HL-60/S4 (cell line): ENCODE measurements around the gene SHOX.
"Not testable (repeated sequence)": the region's sequence is repeated elsewhere in the genome, so short reads cannot be mapped to it uniquely, and the experiment has no call there.

Source experiments
- in situ Hi-C: fragments of 300-500 bp; cut with MboI; formaldehyde crosslinking; loops from 2 replicates; pipeline ENCODE4 v1.14.3; 2022; ENCODE audit warnings: low sequenced_read_pairs

The SHOX gene

DNA sequence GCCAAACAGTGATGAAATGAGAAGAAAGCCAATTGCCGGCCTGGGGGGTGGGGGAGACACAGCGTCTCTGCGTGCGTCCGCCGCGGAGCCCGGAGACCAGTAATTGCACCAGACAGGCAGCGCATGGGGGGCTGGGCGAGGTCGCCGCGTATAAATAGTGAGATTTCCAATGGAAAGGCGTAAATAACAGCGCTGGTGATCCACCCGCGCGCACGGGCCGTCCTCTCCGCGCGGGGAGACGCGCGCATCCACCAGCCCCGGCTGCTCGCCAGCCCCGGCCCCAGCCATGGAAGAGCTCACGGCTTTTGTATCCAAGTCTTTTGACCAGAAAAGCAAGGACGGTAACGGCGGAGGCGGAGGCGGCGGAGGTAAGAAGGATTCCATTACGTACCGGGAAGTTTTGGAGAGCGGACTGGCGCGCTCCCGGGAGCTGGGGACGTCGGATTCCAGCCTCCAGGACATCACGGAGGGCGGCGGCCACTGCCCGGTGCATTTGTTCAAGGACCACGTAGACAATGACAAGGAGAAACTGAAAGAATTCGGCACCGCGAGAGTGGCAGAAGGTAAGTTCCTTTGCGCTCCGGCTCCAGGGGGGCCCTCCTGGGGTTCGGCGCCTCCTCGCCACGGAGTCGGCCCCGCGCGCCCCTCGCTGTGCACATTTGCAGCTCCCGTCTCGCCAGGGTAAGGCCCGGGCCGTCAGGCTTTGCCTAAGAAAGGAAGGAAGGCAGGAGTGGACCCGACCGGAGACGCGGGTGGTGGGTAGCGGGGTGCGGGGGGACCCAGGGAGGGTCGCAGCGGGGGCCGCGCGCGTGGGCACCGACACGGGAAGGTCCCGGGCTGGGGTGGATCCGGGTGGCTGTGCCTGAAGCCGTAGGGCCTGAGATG, at the start of gene SHOX:
Gene SHOX (plus strand): TSS at position 180 of the 885 bp plus-strand sequence. CDS start 107 bp downstream, at position 287.
- in situ Hi-C loops, result no loop called here

DNA sequence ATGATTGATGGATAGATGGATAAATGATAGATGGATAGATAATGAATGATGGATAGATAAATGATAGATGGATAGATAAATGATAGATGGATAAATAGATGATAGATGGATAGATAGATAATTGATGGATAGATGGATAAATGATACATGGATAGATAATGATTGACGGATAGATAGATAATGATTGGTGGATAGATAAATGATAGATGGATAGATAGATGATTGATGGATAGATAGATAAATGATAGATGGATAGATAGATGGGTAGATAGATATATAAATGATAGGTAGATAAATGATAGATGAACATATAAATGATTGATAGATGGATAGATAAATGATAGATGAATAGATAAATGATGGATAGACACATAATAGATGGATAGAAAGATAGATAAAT, 49.5 kb upstream of the SHOX start:
- in situ Hi-C loops, result no loop called here

DNA sequence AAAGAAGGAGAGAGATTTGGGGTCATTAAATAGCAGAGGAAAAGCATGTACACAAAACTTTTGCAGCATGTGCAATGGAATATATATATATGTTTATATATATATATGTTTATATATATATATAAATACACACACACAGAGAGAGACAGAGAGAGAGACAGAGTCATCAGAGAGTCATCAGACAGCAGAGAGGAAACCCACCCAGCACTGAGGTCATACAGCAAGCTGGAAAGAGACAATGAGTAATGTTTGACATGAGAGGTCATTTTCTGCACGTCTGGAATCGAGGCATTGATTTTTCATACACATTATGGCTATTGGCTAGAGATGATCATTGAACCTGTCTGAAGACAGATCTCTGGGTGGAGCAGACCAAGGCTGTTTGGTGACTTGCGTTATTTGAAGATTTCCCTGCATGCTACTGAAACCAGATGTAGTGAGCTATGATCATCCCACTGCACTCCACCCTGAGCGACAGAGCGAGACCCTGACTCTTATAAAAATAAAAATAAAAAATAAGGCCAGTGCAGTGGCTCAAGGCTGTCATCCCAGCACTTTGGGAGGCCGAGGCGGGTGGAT, 48.8 kb upstream of the SHOX start:
- in situ Hi-C loops, result no loop called here

DNA sequence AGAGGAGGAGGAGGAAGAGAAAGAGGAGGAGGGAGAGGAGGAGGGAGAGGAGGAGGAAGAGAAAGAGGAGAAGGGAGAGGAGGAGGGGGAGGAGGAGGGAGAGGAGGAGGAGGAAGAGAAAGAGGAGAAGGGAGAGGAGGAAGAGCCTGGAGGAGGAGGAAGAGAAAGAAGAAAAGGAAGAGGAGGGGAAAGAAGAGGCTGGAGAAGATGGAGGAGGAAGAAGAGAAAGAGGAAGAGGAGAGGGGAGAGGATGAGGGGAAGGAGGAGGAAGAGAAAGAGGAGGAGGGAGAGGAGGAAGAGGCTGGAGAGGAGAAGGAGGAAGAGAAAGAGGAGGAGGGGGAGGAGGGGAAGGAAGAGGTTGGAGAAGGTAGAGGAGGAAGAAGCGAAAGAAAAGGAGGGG, 46.0 kb upstream of the SHOX start:
- in situ Hi-C loops, result no loop called here

DNA sequence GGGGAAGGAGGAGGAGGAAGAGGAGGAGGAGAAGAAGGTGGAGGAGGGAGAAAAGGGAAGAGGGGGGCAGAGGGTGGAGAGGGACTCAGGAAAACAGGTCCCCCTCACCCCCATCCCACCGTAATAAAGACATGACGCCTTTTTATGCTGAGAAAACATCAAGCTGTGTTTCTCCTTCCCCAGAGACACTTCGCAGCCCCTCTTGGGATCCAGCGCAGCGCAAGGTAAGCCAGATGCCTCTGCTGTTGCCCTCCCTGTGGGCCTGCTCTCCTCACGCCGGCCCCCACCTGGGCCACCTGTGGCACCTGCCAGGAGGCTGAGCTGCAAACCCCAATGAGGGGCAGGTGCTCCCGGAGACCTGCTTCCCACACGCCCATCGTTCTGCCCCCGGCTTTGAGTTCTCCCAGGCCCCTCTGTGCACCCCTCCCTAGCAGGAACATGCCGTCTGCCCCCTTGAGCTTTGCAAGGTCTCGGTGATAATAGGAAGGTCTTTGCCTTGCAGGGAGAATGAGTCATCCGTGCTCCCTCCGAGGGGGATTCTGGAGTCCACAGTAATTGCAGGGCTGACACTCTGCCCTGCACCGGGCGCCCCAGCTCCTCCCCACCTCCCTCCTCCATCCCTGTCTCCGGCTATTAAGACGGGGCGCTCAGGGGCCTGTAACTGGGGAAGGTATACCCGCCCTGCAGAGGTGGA, 45.3 kb upstream of the SHOX start:
- in situ Hi-C loops, result no loop called here

DNA sequence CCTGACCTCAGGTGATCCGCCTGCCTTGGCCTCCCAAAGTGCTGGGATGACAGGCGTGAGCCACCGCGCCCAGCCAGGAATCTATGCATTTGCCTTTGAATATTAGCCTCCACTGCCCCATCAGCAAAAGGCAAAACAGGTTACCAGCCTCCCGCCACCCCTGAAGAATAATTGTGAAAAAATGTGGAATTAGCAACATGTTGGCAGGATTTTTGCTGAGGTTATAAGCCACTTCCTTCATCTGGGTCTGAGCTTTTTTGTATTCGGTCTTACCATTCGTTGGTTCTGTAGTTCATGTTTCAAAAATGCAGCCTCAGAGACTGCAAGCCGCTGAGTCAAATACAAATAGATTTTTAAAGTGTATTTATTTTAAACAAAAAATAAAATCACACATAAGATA, 44.2 kb upstream of the SHOX start:
- in situ Hi-C loops, result no loop called here

DNA sequence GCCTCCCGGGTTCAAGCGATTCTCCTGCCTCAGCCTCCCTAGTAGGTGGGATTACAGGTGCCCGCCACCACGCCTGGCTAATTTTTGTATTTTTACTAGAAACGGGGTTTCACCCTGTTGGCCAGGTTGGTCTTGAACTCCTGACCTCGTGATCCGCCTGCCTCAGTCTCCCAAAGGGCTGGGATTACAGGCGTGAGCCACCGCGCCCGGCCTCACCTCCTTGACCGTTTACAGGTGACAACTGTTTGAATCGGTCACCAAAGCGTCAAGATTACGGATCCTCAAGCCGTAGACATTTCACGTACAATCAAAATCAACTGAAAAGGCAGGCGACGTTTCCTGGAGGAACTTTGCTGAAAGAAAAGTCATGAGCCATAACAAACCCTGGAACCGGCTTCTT, 41.3 kb upstream of the SHOX start:
- in situ Hi-C loops, result not testable (repeated sequence)

DNA sequence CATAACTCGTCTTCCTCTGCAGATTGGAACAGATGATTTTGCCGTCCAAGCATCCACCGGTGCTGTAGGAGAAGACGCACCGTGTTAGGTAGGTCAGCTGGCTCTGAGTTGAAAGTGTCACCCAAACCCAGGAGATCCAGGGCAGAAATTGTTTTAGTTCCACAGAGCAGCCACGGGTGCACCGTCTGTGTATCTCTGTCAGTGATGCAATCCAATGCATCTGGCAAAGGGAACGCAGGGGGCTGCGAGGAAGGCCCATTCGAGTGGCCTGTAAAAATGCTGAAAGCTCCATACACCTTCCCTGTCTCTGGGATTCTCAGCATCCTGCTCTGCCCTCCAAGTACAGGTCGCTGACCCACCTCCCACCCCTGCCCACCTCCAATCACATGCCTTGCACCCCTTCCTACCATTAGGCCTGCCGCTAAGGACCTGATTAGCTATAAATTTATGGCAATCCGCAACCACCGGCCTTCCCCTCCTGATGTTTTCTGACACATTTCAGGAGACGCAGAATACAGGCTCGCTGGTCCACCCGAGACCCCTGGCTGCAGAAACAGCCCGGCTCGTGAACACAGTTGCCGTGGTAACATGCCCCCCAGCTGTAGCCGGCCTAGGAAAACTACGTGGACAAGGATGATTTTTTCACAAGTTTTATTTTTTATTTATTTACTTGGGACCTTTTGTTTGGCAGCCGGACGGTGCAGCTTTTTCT, 39.7 kb upstream of the SHOX start:
- in situ Hi-C loops, result no loop called here

DNA sequence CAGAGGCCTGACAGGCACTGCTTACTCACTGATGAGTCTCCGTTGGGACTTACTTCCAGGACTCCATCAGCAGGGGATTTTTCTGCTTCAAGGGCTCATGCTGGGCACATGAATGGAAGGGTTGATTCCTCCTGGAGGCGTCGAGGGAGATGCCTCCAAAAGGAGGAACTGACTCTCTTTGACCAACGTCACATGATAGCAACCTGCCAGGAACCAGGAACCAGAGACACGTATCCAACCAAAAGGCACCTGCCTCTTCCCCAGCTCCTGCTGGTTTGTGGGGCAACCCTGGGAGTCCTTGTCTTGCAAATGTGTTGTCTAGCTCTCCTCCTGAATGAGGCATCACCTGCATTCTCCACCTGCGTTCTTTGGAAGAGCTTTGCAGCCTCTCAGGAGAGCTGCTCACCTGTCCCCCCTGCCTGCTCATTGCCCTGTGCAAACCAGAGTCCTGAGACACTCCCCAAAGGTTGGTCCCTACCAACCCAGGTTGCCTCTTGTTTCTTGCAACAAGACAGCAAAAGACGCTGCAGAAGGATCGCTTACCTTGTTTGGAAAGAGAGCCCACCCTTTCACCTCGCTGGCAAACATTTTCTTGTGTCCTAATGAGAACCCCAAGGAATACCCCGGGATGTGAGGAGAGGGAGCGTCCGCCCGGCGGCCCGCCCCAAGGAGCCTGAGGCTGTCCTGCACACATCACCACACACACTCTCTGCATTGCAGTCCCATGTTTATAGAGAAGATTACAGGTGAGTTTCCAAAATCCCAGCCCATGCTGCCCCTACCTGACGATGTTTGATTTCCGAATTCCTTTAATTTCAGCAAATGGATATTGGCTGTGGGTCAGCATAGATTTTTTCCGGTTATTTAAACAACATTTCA, 30.5 kb upstream of the SHOX start:
- in situ Hi-C loops, result no loop called here

DNA sequence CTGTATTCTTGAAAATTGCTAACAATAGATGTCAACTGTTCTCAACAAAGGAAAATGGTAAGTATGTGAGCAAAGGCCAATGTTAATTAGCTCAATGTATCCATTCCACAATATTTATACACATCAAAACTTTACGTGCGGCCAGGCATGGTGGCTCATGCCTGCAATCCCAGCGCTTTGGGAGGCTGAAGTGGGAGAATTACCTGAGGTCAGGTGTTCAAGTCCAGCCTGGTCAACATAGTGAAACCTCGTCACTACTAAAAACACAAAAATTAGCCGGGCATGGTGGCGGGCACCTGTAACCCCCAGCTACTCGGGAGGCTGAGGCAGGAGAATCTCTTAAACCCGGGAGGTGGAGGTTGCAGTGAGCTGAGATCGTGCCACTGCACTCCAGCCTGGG, 27.6 kb upstream of the SHOX start:
- in situ Hi-C loops, result not testable (repeated sequence)

DNA sequence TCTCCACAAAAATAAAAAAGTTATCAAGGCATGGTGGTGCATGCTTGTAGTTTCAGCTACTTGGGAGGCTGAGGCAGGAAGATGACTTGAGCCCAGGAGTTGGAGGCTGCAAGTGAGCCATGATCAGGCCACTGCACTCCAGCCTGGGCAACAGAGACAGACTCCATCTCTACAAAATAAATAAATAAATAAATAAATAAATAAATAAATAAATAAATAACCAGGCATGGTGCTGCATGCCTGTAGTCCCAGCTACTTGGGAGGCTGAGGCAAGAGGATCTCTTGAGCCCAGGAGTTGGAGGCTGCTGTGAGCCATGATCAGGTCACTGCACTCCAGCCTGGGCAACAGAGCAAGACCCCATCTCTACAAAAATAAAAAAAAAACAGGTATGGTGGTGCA, 26.0 kb upstream of the SHOX start:
- in situ Hi-C loops, result not testable (repeated sequence)

DNA sequence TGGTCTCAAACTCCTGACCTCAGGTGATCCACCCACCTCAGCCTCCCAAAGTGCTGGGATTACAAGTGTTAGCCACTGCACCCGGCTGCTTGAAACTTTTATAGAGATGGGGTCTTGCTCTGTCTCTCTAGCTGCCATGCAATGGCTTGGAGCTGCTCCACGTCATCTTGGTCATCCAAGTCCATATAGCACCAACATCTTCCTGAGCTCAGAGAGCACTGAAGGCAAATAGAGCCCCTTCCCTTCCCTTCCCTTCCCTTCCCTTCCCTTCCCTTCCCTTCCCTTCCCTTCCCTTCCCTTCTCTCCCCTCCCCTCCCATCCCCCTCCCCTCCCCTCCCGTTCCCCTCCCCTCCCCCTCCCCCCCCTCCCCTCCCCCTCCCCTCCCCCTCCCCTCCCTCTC, 22.5 kb upstream of the SHOX start:
- in situ Hi-C loops, result not testable (repeated sequence)

DNA sequence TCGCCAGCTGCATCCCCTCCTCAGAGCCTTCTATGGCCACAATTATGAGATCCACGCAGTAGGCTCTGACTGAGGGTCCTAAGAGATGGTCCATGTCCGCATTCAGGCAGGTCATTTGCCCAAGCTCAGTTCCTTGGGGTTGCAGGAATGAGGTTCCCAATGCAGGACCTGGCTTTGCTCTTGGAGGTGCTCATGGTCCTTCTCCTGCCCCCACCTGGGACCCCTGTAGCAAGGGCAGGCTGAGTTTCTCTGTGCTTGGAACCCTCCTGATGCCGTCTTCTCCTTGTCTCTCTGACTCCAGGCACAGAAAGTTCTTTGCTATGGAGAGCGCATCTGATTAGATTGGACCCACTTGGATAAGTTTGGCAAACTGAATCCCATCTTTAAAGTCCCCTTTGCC, 16.5 kb upstream of the SHOX start:
- in situ Hi-C loops, result no loop called here

DNA sequence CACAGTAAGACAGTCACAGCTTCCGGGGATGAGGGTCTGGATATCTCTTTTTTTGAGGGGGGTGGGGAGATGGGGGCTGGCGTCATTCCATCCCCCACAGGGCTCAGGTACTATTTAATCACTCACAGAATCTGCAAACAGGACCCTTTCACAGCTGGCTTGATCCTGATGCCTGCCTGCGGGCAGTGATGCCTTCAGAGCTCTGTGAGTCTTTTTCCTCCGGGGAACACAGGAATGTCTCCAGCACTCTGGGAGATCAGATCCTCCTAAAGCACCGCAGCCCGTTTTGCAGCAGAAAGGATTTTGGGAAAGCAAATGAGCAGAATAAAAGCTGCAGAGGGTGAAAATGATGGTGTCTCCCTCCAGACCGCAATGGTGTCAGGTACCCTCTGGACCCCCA, 13.2 kb upstream of the SHOX start:
- in situ Hi-C loops, result no loop called here

DNA sequence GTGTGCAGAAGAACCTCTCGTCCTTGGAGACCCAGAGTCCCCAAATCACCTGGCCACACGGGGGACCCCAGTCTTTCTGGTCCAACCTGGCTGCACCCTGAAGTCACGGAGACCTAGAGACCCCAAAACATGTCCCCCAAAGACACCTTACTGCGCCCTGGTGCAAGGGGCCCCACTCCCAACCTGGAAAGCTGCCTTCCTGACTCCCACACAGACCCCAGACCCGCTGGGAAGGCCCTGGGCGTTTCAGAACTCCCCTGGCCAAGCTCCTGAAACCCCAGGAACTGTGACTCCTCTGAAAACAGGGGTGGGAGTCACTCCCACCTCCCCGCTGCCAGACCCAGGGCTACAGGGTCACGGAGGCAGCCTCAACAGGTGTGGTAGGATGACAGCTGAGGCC, 12.7 kb upstream of the SHOX start:
- in situ Hi-C loops, result no loop called here

DNA sequence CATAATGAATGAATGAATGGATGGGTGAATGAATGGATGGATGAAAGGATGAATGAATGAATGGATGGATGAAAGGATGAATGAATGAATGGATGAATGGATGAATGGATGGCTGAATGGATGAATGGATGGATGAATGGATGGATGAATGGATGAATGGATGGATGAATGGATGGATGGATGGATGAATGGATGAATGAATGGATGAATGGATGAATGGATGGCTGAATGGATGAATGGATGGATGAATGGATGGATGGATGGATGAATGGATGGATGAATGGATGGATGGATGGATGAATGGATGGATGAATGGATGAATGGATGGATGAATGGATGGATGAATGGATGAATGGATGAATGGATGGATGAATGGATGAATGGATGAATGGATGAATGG, 12.3 kb upstream of the SHOX start:
- in situ Hi-C loops, result not testable (repeated sequence)

DNA sequence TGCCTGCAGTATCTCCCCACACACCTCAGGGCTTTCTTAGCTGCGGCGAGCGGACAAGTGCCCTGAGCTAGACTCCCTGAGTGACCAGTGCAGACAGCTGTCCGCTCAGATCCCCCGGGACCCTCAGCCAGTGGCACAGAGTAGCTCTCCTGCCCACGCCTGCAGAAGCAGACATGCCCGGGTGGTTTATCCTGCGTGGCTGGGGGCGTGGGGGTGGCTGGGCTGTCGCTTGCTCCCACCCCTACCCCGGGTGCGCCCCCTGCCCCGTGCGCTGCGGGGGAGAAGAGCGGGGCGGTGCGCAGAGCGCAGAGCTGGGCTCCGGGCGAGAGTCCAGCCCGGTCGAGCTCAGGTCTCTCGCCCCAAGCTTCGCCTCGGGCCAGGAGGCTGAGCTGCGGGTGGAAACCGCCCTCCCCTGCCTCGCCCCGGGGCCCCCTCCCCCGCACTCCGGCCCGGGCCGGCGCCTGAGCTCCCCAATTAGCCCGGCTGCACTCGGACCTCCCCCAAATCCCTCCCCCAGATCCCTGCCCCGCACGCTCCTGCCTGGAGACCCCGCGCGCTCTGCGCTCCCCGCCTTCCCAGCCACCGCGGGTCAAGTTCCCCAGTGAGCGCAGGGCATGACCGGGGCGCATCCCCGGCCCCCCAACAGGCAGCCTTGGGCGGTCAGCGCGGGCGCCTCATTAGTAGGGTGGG, 11.7 kb upstream of the SHOX start:
- in situ Hi-C loops, result no loop called here

DNA sequence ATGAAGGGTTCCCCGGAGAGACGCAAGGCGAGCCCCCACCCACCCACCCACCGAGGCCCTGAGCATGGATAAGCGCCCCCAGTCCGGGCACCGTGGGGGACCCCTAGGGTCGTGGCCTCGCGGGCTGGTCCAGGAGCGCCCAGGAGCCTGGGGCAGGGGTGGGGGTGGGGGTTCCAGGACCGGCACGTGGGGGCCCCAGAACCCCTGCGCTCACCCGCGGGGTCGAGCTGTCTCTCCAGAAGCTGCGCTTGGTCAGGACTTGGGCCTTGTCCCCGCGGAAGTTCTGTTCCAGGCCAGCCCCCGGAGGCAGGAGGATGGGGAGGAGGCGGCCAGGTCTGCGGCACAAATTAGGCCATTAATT, 11.2 kb upstream of the SHOX start:
- in situ Hi-C loops, result no loop called here

DNA sequence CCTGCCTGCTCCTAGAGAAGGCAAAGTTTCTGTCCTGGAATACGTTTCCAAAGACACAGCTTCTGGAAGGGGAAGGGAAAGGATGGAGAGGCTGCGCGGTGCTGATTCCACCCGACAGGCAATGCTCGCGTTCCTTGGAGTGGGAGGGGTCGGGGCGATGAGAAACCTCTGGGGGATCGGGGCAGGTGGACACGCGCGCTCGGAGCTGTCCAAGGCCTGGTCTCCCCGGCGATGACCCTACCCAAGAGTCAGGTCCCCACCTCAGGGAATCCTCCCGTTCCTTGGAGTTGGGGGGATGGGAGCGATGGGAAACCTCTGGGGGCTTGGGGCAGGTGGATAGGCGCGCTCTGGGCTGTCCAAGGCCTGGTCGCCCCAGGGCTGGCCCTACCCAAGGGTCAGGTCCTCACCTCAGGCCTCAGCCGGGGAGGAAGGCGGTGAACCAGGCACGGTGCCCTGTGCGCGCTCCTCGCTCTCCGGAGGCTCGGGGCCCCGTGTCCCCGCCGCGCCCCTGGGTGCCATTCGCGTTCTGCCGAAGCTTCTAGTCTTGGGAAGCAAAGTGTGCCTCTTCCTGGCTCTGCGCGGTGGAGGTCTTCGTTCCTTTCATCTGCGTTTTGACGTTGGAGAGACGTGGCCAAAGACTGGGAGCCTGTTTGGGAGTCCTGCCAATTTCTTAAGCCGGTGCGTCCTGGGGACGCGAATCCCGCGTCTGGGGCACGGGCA, 10.6 kb upstream of the SHOX start:
- in situ Hi-C loops, result no loop called here
